Heart right ventricle (tissue), 16 donors: ENCODE data around the gene PLEKHG4. TPM values are rescaled to one million over a fixed set of nuclear protein-coding genes. Genes with fewer than 3 reads are reported as not detected.

ENCODE experiments used
- ATAC-seq, 8 donors: fragments of 200-7000 bp; cut with Tn5 transposase; one replicate each; pipeline ENCODE4 v1.9.1; 2020; ENCODE audit warnings: mild to moderate bottlenecking in 8 of 8, moderate library complexity in 8 of 8, moderate number of reproducible peaks in 1 of 8
- DNase-seq, 2 donors: peaks; one replicate each; pipeline ENCODE4 v3.0.0-alpha.2; 2020
- H3K27ac ChIP-seq, 10 donors: fragments of 200-600 bp; sonication (generic) in 2 of 10; one replicate each; pipeline versions ENCODE4 v1.5.0 to v1.8.0; 2020 to 2022; ENCODE audit warnings: mild to moderate bottlenecking in 3 of 10
- H3K27me3 ChIP-seq, 7 donors: fragments of 200-600 bp; one replicate each; pipeline ENCODE4 v1.8.0; 2021 to 2022; ENCODE audit warnings: mild to moderate bottlenecking in 2 of 7
- H3K36me3 ChIP-seq, 9 donors: fragments of 200-600 bp; sonication (generic) in 1 of 9; one replicate each; pipeline versions ENCODE4 v1.5.0 to v1.8.0; 2020 to 2022; ENCODE audit warnings: mild to moderate bottlenecking in 2 of 9
- H3K4me1 ChIP-seq, 9 donors: fragments of 200-600 bp; sonication (generic) in 1 of 9; one replicate each; pipeline versions ENCODE4 v1.5.0 to v1.8.0; 2020 to 2022; ENCODE audit warnings: mild to moderate bottlenecking in 4 of 9
- H3K4me3 ChIP-seq, 10 donors: fragments of 200-600 bp; sonication (generic) in 2 of 10; one replicate each; pipeline versions ENCODE4 v1.5.0 to v1.8.0; 2020 to 2022; ENCODE audit warnings: mild to moderate bottlenecking in 7 of 10, moderate library complexity in 2 of 10
- H3K9me3 ChIP-seq, 11 donors: fragments of 200-600 bp in 10 of 11; sonication (generic) in 2 of 11; one replicate each; pipeline versions ENCODE4 v1.5.0 to v1.8.0; 2013 to 2022; ENCODE audit warnings: mild to moderate bottlenecking in 2 of 11, control low read depth in 1 of 11, moderate library complexity in 1 of 11
- CTCF ChIP-seq, 9 donors: fragments of 200-600 bp; sonication (generic) in 2 of 9; IDR thresholded peaks; one replicate each; pipeline versions ENCODE4 v1.5.0 to v1.8.0; 2021 to 2022; ENCODE audit warnings: antibody characterized with exemption in 9 of 9, mild to moderate bottlenecking in 5 of 9, moderate library complexity in 1 of 9
- WGBS, 2 donors: extraction: QIAGEN DNeasy Blood & Tissue Kit; methylation state at CpG; one replicate each; pipeline ENCODE4 v1.1.7; 2013; ENCODE audit warnings: inconsistent platforms in 1 of 2; 5-methylcytosine and 5-hydroxymethylcytosine counted together
- intact Hi-C, 10 donors: fragments of 100-400 bp; cut with DNase I; formaldehyde crosslinking; loops; one replicate each; pipeline versions ENCODE4 v1.11.1 to v1.14.2; 2022
- polyA plus RNA-seq, 2 donors: library from polyadenylated mRNA; stranded (reverse); fragments of 200-250 nt; gene quantifications; one replicate each; pipeline ENCODE4 v1.2.3, GENCODE V29; 2013
- total RNA-seq, 10 donors: library from RNA; stranded (reverse); fragmentation: NEBNext Ultra II Directional in 3 of 10; extraction: Animal tissue kit (Norgen Biotek cat#: 25700) in 3 of 10; gene quantifications; one replicate each; pipeline versions ENCODE4 v1.2.1 to v1.2.4, GENCODE V29; 2021 to 2023
- donor health status: Arrhythmogenic right ventricular cardiomyopathy.
- donor health status: ischemic (EF 13 %, LVEDD 7.1; RV severe dilation, severe dysfunction).
- donor health status: healthy with polysubstance abuse.
- donor health status: DM: no; HTN: yes; CAD: no.
- donor health status: DM: no; HTN: no; CAD: no.
- donor health status: ischemic (EF 25% LVEDD 6.9; RV normal size, moderate dysfunction).
- donor health status: ischemic (EF 25% LVEDD 5.7; RV mildly dilated, moderate dysfunction).
- donor health status: healthy.
- donor health status: DM: yes; HTN: yes; CAD: no.
- donor health status: Ischemic cardiomyopathy.
- donor health status: ischemic (EF 35%, LVEDD 5.7; RV mildly dilated, moderate dysfunction).
- donor health status: nonischemic (EF 11% LVEDD 7.7; RV severe dilation, severe dysfunction).
- donor health status: DM: yes; HTN: yes; CAD: no.
- donor health status: PGD.
- donor health status: ischemic (EF 29% LVEDD 5.4; RV normal size, mild dysfunction).
- donor health status: nonischemic (EF 23%, LVEDD 6.1; RV moderate dilation, normal function).

Gene PLEKHG4
- total and polyA plus RNA-seq, 12 donors, result 0.25 to 2.9 (median 0.86) TPM

- ATAC-seq (no peak), DNase-seq (no peak)
- Histone ChIP-seq H3K27me3 (no peaks in the 10 kb centered on the region), H3K4me1 (peaks cover 0 to 29% (median 8%) of the 10 kb centered on the region in 9 donors), H3K9me3 (no peaks in the 10 kb centered on the region), H3K27ac (no peak overlapping the region), H3K4me3 (no peak overlapping the region), H3K36me3 (peaks cover 0 to 6% (median 0%) of the 10 kb centered on the region in 9 donors)
- no peak for TF ChIP-seq CTCF (IDR thresholded peaks at IDR 0.05)
- intact Hi-C loops, result loop anchor here in 1 of 10 donors (10.0 kb wide), 1 partner anchor 114 kb away; the partner anchor contains the start of gene TPPP3
- WGBS, 2 donors, result 94 to 95% methylated on average over 15 of the region's 15 CpGs
These were observed 1.0 kb downstream of the PLEKHG4 start for GRCh38 chr16:67280090-67281015.

- no peaks in the 10 kb centered on the region for H3K9me3 ChIP-seq
- H3K27ac ChIP-seq, result no peak overlapping the region
- WGBS, 2 donors, result 93 to 94% methylated on average over 14 of the region's 14 CpGs
- H3K27me3 ChIP-seq, result no peaks in the 10 kb centered on the region
- DNase-seq (no peak), ATAC-seq (no peak)
- intact Hi-C loops, result loop anchor here in 1 of 10 donors (10.0 kb wide), 1 partner anchor 113 kb away; the partner anchor contains the start of gene TPPP3
- no peak for TF ChIP-seq CTCF (IDR thresholded peaks at IDR 0.05)
- no peaks in the 10 kb centered on the region for H3K36me3 ChIP-seq
- no peak overlapping the region for H3K4me3 ChIP-seq
- peaks cover 0 to 28% (median 8%) of the 10 kb centered on the region in 9 donors for H3K4me1 ChIP-seq
These were observed 2.5 kb downstream of the PLEKHG4 start for GRCh38 chr16:67281536-67282446.

- H3K9me3 ChIP-seq, result no peaks in the 10 kb centered on the region
- WGBS, 2 donors, result 95 to 96% methylated on average over 10 of the region's 10 CpGs
- H3K27me3 ChIP-seq, result no peaks in the 10 kb centered on the region
- H3K27ac ChIP-seq, result no peak overlapping the region
- no peak for DNase-seq
- no peak for ATAC-seq
- H3K4me1 ChIP-seq, result peaks cover 0 to 21% (median 8%) of the 10 kb centered on the region in 9 donors
- H3K36me3 ChIP-seq, result no peaks in the 10 kb centered on the region
- intact Hi-C loops, result loop anchor here in 1 of 10 donors (10.0 kb wide), 1 partner anchor 112 kb away; the partner anchor contains the start of gene TPPP3
- TF ChIP-seq CTCF (IDR thresholded peaks at IDR 0.05), result no peak
- H3K4me3 ChIP-seq, result no peak overlapping the region
These were observed 3.1 kb downstream of the PLEKHG4 start for GRCh38 chr16:67282447-67282805.
